ENCODE data around the gene CYP2W1. TPM values are rescaled to one million over a fixed set of nuclear protein-coding genes. Genes with fewer than 3 reads are reported as not detected.
"Not testable (repeated sequence)": the region's sequence is repeated elsewhere in the genome, so short reads cannot be mapped to it uniquely, and the experiment has no call there.

Gene CYP2W1, protein sequence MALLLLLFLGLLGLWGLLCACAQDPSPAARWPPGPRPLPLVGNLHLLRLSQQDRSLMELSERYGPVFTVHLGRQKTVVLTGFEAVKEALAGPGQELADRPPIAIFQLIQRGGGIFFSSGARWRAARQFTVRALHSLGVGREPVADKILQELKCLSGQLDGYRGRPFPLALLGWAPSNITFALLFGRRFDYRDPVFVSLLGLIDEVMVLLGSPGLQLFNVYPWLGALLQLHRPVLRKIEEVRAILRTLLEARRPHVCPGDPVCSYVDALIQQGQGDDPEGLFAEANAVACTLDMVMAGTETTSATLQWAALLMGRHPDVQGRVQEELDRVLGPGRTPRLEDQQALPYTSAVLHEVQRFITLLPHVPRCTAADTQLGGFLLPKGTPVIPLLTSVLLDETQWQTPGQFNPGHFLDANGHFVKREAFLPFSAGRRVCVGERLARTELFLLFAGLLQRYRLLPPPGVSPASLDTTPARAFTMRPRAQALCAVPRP
- total RNA-seq: not detected

DNA sequence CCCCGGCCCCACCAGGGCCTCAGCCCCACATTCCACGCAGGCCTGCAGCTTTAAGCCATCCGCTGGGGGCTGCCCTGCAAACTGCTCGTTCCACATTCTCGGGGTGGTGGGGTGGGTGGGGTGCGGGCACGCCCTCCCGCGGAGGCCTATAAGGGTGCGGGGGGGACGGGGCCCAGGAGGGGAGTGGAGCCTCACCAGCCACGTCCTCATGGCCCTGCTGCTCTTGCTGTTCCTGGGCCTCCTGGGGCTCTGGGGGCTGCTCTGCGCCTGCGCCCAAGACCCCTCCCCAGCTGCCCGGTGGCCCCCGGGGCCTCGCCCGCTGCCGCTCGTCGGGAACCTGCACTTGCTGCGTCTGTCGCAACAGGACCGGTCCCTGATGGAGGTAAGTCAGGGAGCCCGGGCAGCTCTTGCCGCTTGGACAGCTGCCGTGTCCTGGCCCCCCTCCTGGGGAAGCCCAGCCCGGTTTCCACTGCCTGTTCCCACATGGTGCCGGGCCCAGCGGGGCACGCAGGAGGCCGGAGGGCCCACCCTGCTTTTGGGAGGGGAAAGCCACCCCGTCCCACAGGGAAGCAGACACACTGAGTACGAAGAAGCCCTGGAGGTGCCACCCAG is at the start of gene CYP2W1:
Gene CYP2W1, plus strand, starts transcription at position 178 of the 612 bp plus-strand sequence. Its CDS starts 31 bp downstream, at position 209.
- Mint-ChIP-seq H3K4me3 (no peak within 1 kb of the TSS), H3K27me3 (no peaks in the 10 kb centered on the region), H3K9me3 (no peaks in the 10 kb centered on the region), H3K27ac (no peak within 1 kb of the TSS), H3K36me3 (no peaks in the 10 kb centered on the region), H3K4me1 (ENCODE audit: low read depth) (no peaks in the 10 kb centered on the region)
- intact Hi-C loops (cut with micrococcal nuclease): no loop called here
- DNase-seq: no peak
- CTCF ChIA-PET: interaction anchor here (3.5 kb wide), 1 partner anchor 10 kb away, joined by 18 read pairs; no protein-coding TSS in a partner anchor
- POLR2A ChIA-PET: no interaction called here

GRCh38 chr7:934469-935163 is 48.4 kb upstream of the CYP2W1 start:
- intact Hi-C loops (cut with micrococcal nuclease): no loop called here
- CTCF ChIA-PET: no interaction called here
- DNase-seq: no peak
- POLR2A ChIA-PET: no interaction called here
- no peaks in the 10 kb centered on the region for H3K27me3 Mint-ChIP-seq
- peaks cover 21% of the 10 kb centered on the region for H3K4me1 Mint-ChIP-seq (ENCODE audit: low read depth)
- H3K27ac Mint-ChIP-seq: no peak overlapping the region
- peaks cover 3% of the 10 kb centered on the region for H3K9me3 Mint-ChIP-seq
- H3K36me3 Mint-ChIP-seq: peaks cover 2% of the 10 kb centered on the region
- H3K4me3 Mint-ChIP-seq: no peak overlapping the region

- Mint-ChIP-seq H3K4me3 (no peak overlapping the region), H3K27me3 (no peaks in the 10 kb centered on the region), H3K9me3 (peaks cover 6% of the 10 kb centered on the region), H3K4me1 (ENCODE audit: low read depth) (peaks cover 22% of the 10 kb centered on the region), H3K27ac (no peak overlapping the region), H3K36me3 (peaks cover 4% of the 10 kb centered on the region)
- no peak for DNase-seq
- intact Hi-C loops (cut with micrococcal nuclease): no loop called here
- CTCF ChIA-PET: no interaction called here
- POLR2A ChIA-PET: no interaction called here
Observed at GRCh38 chr7:935164-935873, 47.7 kb upstream of the CYP2W1 start.

DNA sequence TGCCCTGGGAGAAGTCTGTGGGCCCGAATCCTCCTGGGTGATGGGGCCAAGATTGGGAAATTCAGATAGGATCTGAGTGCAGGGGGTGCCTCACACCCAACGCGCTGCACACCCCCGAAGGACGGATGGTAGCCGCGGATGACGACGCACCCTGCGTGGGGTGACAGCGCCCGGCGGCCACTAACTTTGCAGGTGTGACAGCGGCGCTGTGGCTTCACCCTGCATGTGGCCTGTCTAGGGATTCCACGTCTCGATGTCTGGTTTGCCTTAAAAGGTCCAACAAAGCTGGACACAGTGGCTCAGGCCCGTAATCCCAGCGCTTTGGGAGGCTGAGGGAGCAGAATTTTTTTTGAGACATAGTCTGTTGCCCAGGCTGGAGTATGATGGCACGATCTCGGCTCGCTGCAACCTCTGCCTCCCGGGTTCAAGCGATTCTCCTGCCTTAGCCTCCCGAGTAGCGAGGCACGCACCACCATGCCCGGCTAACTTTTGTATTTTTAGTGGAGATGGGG is 47.1 kb upstream of the CYP2W1 start:
- H3K27me3 Mint-ChIP-seq: no peaks in the 10 kb centered on the region
- DNase-seq: no peak
- intact Hi-C loops (cut with micrococcal nuclease): no loop called here
- ChIA-PET POLR2A (no interaction called here), CTCF (no interaction called here)
- peak overlapping the region; percentile 78 for H3K27ac Mint-ChIP-seq
- H3K4me1 Mint-ChIP-seq (ENCODE audit: low read depth): peaks cover 28% of the 10 kb centered on the region
- peaks cover 12% of the 10 kb centered on the region for H3K9me3 Mint-ChIP-seq
- H3K36me3 Mint-ChIP-seq: peaks cover 7% of the 10 kb centered on the region
- no peak overlapping the region for H3K4me3 Mint-ChIP-seq

DNA sequence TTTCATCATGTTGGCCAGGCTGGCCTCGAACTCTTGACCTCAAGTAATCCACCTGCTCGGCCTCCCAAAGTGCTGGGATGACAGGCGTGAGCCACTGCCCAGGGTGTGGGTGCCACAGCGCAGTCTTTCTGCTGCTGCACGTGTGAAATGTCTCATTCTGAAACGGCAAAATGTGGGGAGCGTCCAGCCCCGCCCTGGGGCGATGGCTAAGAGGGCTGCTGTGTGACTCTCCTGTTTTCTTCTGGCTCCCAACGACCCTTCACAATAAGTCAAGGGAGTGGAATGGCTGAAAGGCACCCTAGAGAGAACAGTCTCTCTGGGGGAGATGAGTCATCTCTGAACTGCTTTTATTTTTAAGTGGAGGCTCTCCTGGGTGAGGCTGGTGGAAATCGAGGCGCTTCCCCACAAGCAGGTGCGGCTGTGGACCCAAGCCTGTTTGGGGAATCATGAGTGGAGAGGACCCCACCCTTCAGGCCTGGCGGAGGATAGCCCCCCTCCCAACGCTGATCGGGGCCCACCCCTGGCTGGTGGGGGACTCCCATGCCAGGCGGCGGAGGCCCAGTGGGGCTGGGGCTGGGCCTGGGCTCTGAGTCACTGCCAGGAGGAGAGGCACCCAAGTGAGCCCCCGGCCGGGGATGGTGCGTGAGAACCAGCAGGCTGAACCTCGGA is 46.5 kb upstream of the CYP2W1 start:
- H3K4me1 Mint-ChIP-seq (ENCODE audit: low read depth): peaks cover 33% of the 10 kb centered on the region
- peaks cover 7% of the 10 kb centered on the region for H3K36me3 Mint-ChIP-seq
- peak overlapping the region; percentile 78 for H3K27ac Mint-ChIP-seq
- ChIA-PET POLR2A (no interaction called here), CTCF (no interaction called here)
- H3K9me3 Mint-ChIP-seq: peaks cover 14% of the 10 kb centered on the region
- peak; percentile 80 for DNase-seq
- intact Hi-C loops (cut with micrococcal nuclease): no loop called here
- H3K27me3 Mint-ChIP-seq: no peaks in the 10 kb centered on the region
- H3K4me3 Mint-ChIP-seq: peak overlapping the region; percentile 29

- POLR2A ChIA-PET: interaction anchor here (1.2 kb wide), 1 partner anchor 15 kb away, joined by 3 read pairs; no protein-coding TSS in a partner anchor
- no peak for DNase-seq
- Mint-ChIP-seq H3K4me1 (ENCODE audit: low read depth) (peaks cover 39% of the 10 kb centered on the region), H3K27ac (no peak overlapping the region), H3K27me3 (peaks cover 2% of the 10 kb centered on the region), H3K36me3 (peaks cover 7% of the 10 kb centered on the region), H3K4me3 (no peak overlapping the region), H3K9me3 (peaks cover 14% of the 10 kb centered on the region)
- intact Hi-C loops (cut with micrococcal nuclease): no loop called here
- CTCF ChIA-PET: no interaction called here
Observed at GRCh38 chr7:937856-938484, 45.0 kb upstream of the CYP2W1 start.

DNA sequence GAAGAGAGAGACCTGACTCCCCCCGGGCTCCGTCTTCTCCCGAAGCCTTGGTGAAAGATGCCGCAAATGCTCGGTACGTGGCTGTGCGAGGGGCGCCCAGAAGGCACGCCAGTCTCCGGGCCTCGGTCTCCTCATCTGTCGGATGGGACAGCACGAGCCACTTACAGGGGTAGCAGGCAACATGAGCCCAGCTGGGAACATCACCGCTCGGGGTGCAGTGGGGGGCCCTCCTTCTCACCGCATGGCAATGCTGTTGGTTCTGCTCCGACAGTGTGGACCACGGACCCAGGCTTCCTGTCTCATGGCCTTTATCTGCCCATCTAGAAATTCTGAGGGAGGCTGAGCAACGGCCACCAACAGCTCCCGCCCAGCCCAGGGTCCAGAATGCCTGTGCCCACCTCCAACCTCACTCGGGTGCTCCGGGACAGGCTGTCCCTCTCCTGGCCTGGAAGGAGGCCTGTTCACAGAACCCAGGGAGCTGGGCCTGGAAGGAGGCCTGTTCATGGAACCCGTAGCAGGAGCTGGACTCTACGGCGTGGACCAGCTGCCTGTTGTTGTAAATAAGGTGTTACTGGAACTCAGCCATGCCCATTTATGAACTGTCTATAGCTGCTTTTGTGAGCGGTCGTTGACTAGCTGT is 44.3 kb upstream of the CYP2W1 start:
- CTCF ChIA-PET: no interaction called here
- H3K4me3 Mint-ChIP-seq: no peak overlapping the region
- POLR2A ChIA-PET: interaction anchor here (0.8 to 1.2 kb wide), 2 partner anchors 16 to 35 kb away, joined by 3 read pairs; no protein-coding TSS in a partner anchor
- H3K36me3 Mint-ChIP-seq: peaks cover 7% of the 10 kb centered on the region
- peaks cover 2% of the 10 kb centered on the region for H3K27me3 Mint-ChIP-seq
- no peak overlapping the region for H3K27ac Mint-ChIP-seq
- H3K4me1 Mint-ChIP-seq (ENCODE audit: low read depth): peaks cover 39% of the 10 kb centered on the region
- no peak for DNase-seq
- intact Hi-C loops (cut with micrococcal nuclease): no loop called here
- peaks cover 14% of the 10 kb centered on the region for H3K9me3 Mint-ChIP-seq

- Mint-ChIP-seq H3K36me3 (peaks cover 7% of the 10 kb centered on the region), H3K4me3 (no peak overlapping the region), H3K9me3 (peaks cover 14% of the 10 kb centered on the region), H3K27ac (no peak overlapping the region), H3K27me3 (peaks cover 2% of the 10 kb centered on the region), H3K4me1 (ENCODE audit: low read depth) (peaks cover 39% of the 10 kb centered on the region)
- CTCF ChIA-PET: interaction anchor here (0.7 to 1.1 kb wide), 3 partner anchors 32 to 599 kb away, joined by 3 to 4 read pairs (median 3); no protein-coding TSS in a partner anchor
- POLR2A ChIA-PET: interaction anchor here (0.6 kb wide), 1 partner anchor 234 kb away, joined by 3 read pairs; no protein-coding TSS in a partner anchor
- DNase-seq: no peak
- intact Hi-C loops (cut with micrococcal nuclease): no loop called here
Observed at GRCh38 chr7:939843-940242, 43.1 kb upstream of the CYP2W1 start.

- Mint-ChIP-seq H3K27me3 (peaks cover 2% of the 10 kb centered on the region), H3K4me3 (no peak overlapping the region), H3K4me1 (ENCODE audit: low read depth) (peaks cover 37% of the 10 kb centered on the region), H3K9me3 (peaks cover 14% of the 10 kb centered on the region), H3K36me3 (peaks cover 7% of the 10 kb centered on the region), H3K27ac (peak overlapping the region; percentile 46)
- intact Hi-C loops (cut with micrococcal nuclease): loop anchor here (1.0 kb wide), 1 partner anchor 18 kb away; no protein-coding TSS in a partner anchor
- ChIA-PET CTCF (interaction anchor here (0.9 to 1.1 kb wide), 2 partner anchors 31 to 52 kb away, joined by 4 read pairs; no protein-coding TSS in a partner anchor), POLR2A (interaction anchor here (1.0 to 1.5 kb wide), 2 partner anchors 16 to 18 kb away, joined by 3 to 6 read pairs; no protein-coding TSS in a partner anchor)
- no peak for DNase-seq
Observed at GRCh38 chr7:940599-941408, 42.2 kb upstream of the CYP2W1 start.

DNA sequence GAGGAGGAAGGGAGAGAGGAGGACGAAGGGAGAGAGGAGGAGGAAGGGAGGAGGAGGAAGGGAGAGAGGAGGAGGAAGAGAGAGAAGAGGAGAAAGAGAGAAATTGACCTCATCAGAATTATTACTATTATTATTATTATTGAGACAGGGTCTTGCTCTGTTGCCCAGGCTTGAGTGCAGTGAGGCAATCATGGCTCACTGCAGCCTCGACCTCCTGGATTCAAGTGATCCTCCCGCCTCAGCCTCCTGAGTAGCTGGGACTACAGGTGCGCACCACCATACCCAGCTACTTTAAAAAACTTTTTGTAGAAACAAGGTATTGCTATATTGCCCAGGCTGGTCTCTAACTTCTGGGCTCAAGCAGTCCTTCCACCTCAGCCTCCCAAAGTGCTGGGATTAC is 39.2 kb upstream of the CYP2W1 start:
- DNase-seq; H3K27me3 Mint-ChIP-seq; CTCF ChIA-PET; intact Hi-C loops (cut with micrococcal nuclease); H3K36me3 Mint-ChIP-seq; POLR2A ChIA-PET; H3K27ac Mint-ChIP-seq; H3K4me3 Mint-ChIP-seq: not testable (repeated sequence)
- peaks cover 26% of the 10 kb centered on the region for H3K4me1 Mint-ChIP-seq (ENCODE audit: low read depth)
- peaks cover 14% of the 10 kb centered on the region for H3K9me3 Mint-ChIP-seq
